Fibroblast of lung (primary cell): ENCODE measurements around the gene B3GALT5. TPM values are rescaled to one million over a fixed set of nuclear protein-coding genes. Genes with fewer than 3 reads are reported as not detected.

Source experiments
- DNase-seq, 2 donors: peaks; one replicate each; pipeline versions ENCODE4 v3.0.0 to v3.0.0-alpha.2; 2010; ENCODE audit warnings: low read depth in 2 of 2
- H2AFZ ChIP-seq: 2 replicates; pipeline ENCODE4 v1.5.1; 2012; ENCODE audit warnings: low read length, control low read depth, inconsistent platforms
- H3K27ac ChIP-seq: 2 replicates; pipeline ENCODE4 v1.5.1; 2011; ENCODE audit warnings: low read length, control low read depth; ENCODE audit not compliant: insufficient read depth
- H3K27me3 ChIP-seq: 2 replicates; pipeline ENCODE4 v1.5.1; 2011; ENCODE audit warnings: mild to moderate bottlenecking, low read length; ENCODE audit not compliant: control insufficient read depth, insufficient read depth
- H3K36me3 ChIP-seq: 2 replicates; pipeline ENCODE4 v1.5.1; 2011; ENCODE audit warnings: low read length; ENCODE audit not compliant: control insufficient read depth, insufficient read depth
- H3K4me1 ChIP-seq: 2 replicates; pipeline ENCODE4 v1.5.1; 2011; ENCODE audit warnings: low read length; ENCODE audit not compliant: control insufficient read depth, insufficient read depth; ENCODE audit errors: extremely low read depth
- H3K4me2 ChIP-seq: 2 replicates; pipeline ENCODE4 v1.5.1; 2011; ENCODE audit warnings: low read length, control low read depth; ENCODE audit not compliant: insufficient read depth; ENCODE audit errors: extremely low read depth
- H3K4me3 ChIP-seq, 4 experiments: fragments of 200-600 bp in 1 of 4; sonication (generic) in 1 of 4; replicated peaks in 1 of 4; 2 replicates each; pipeline ENCODE4 v1.5.1; 2011 to 2016; ENCODE audit warnings: low read length in 4 of 4, low read depth in 3 of 4, mild to moderate bottlenecking in 3 of 4, control low read depth in 2 of 4, inconsistent platforms in 1 of 4, mixed read lengths in 1 of 4; ENCODE audit not compliant: insufficient read depth in 1 of 4; ENCODE audit errors: control extremely low read depth in 1 of 4
- H3K79me2 ChIP-seq: 2 replicates; pipeline ENCODE4 v1.5.1; 2012; ENCODE audit warnings: mild to moderate bottlenecking, low read length, inconsistent platforms; ENCODE audit not compliant: control insufficient read depth, insufficient read depth
- H3K9ac ChIP-seq: 2 replicates; pipeline ENCODE4 v1.5.1; 2011; ENCODE audit warnings: mild to moderate bottlenecking, low read length, control low read depth; ENCODE audit not compliant: insufficient read depth
- H3K9me3 ChIP-seq: 2 replicates; pipeline ENCODE4 v1.5.1; 2012; ENCODE audit warnings: low read depth, low read length; ENCODE audit not compliant: control insufficient read depth, insufficient read depth
- H4K20me1 ChIP-seq: 2 replicates; pipeline ENCODE4 v1.5.1; 2011; ENCODE audit warnings: low read length; ENCODE audit not compliant: control insufficient read depth, insufficient read depth; ENCODE audit errors: extremely low read depth
- EZH2 ChIP-seq: IDR thresholded peaks from 2 replicates; pipeline ENCODE4 v1.5.1; 2012; ENCODE audit warnings: low read length, control low read depth, mild to moderate bottlenecking; ENCODE audit errors: missing control alignments
- polyA plus RNA-seq, 2 donors: library from polyadenylated mRNA; depleted of rRNA in 1 of 2; stranded (reverse) in 1 of 2; unstranded in 1 of 2; fragments of >200 nt; gene quantifications; 2 replicates each; pipeline ENCODE4 v1.2.1, GENCODE V29; 2011 to 2012; ENCODE audit warnings: missing spikeins in 1 of 2
- total RNA-seq: library from RNA; depleted of rRNA; stranded (reverse); fragments of >200 nt; gene quantifications from 2 replicates; pipeline ENCODE4 v1.2.1, GENCODE V29; 2014
- TF ChIP-seq, protein P1 (sequence below), 2 donors: IDR thresholded peaks in 1 of 2; conservative IDR thresholded peaks in 1 of 2; 1 replicate in 1 of 2; 2 replicates in 1 of 2; pipeline ENCODE4 v1.5.1; 2011 to 2012; ENCODE audit warnings: low read length in 2 of 2, control low read depth in 1 of 2, inconsistent platforms in 1 of 2, low read depth in 1 of 2, mild to moderate bottlenecking in 1 of 2

Gene B3GALT5
- total and polyA plus RNA-seq, 2 donors (not counting 1 experiment from before 2014, with no cell fraction given), result under 0.01 TPM

- peaks cover 2% of the 10 kb centered on the region for H3K27me3 ChIP-seq
- DNase-seq, result no peak
- no peak overlapping the region for H3K4me3 ChIP-seq
- no peak overlapping the region for H3K27ac ChIP-seq
- H2AFZ ChIP-seq, result no peak overlapping the region
- H3K79me2 ChIP-seq, result no peaks in the 10 kb centered on the region
- H3K36me3 ChIP-seq, result no peaks in the 10 kb centered on the region
- H3K9me3 ChIP-seq, result no peaks in the 10 kb centered on the region
- TF ChIP-seq, protein P1, sequence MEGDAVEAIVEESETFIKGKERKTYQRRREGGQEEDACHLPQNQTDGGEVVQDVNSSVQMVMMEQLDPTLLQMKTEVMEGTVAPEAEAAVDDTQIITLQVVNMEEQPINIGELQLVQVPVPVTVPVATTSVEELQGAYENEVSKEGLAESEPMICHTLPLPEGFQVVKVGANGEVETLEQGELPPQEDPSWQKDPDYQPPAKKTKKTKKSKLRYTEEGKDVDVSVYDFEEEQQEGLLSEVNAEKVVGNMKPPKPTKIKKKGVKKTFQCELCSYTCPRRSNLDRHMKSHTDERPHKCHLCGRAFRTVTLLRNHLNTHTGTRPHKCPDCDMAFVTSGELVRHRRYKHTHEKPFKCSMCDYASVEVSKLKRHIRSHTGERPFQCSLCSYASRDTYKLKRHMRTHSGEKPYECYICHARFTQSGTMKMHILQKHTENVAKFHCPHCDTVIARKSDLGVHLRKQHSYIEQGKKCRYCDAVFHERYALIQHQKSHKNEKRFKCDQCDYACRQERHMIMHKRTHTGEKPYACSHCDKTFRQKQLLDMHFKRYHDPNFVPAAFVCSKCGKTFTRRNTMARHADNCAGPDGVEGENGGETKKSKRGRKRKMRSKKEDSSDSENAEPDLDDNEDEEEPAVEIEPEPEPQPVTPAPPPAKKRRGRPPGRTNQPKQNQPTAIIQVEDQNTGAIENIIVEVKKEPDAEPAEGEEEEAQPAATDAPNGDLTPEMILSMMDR (conservative IDR thresholded peaks at IDR 0.05 in 1 of 2, IDR thresholded peaks at IDR 0.05 in 1 of 2; ENCODE audit: low read depth in 1 of 2, low read length in 2 of 2), result no peak
- TF ChIP-seq EZH2, result no peak
- H3K4me1 ChIP-seq, result no peaks in the 10 kb centered on the region
- no peak overlapping the region for H3K9ac ChIP-seq
- no peaks in the 10 kb centered on the region for H4K20me1 ChIP-seq
- no peak overlapping the region for H3K4me2 ChIP-seq
Measured at GRCh38 chr21:39602076-39602689, 10.6 kb upstream of the B3GALT5 start.

DNA sequence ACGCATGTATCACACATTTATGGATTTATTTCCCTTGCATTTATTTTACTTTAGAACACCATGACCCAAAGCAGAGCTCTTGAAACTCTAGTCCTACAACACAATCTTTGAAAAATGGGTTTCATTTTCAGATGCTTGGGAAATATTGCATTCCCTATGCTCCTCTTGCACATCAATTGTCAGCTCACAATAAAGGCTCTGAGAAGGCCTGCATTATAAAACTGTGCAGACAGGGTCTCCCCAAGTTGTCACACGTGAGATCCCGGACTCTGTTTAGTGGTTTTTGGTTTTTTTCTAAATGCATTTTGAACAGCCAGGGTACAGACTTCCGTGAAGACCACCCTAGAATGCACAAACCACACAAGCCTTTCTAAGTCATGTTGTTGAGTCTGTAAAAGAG lies 9.9 kb upstream of the B3GALT5 start:
- no peak overlapping the region for H3K27ac ChIP-seq
- no peak for DNase-seq
- H3K36me3 ChIP-seq, result no peaks in the 10 kb centered on the region
- no peak for TF ChIP-seq EZH2
- TF ChIP-seq, protein P1 (conservative IDR thresholded peaks at IDR 0.05 in 1 of 2, IDR thresholded peaks at IDR 0.05 in 1 of 2; ENCODE audit: low read depth in 1 of 2, low read length in 2 of 2), result no peak
- H3K9me3 ChIP-seq, result no peaks in the 10 kb centered on the region
- H3K4me3 ChIP-seq, result no peak overlapping the region
- peaks cover 2% of the 10 kb centered on the region for H3K27me3 ChIP-seq
- no peaks in the 10 kb centered on the region for H3K4me1 ChIP-seq
- no peak overlapping the region for H2AFZ ChIP-seq
- H3K9ac ChIP-seq, result no peak overlapping the region
- H4K20me1 ChIP-seq, result no peaks in the 10 kb centered on the region
- H3K4me2 ChIP-seq, result no peak overlapping the region
- no peaks in the 10 kb centered on the region for H3K79me2 ChIP-seq

DNA sequence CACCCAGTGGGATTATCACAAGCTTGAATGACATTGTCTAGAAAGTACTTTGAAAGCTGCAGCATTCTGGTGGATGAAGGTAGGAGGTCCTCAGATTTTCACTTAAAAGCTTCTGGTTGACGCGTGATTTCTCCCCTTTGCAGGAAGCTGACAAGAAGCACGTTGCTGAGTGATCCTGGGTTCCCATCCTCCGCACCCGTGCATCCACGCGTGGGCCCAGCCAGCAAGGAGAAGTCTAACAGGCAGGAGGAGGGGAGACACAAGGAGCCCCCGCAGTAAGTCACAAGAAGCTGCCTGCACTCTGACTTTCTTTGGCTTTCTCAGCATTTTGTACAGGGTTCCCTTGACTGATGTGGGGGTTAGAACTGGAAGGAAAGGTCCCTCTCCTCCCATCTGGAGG lies 7.8 kb upstream of the B3GALT5 start:
- no peaks in the 10 kb centered on the region for H4K20me1 ChIP-seq
- no peaks in the 10 kb centered on the region for H3K4me1 ChIP-seq

More for the DNA sequence above, 7.8 kb upstream of the B3GALT5 start:
- Histone ChIP-seq H3K27ac (no peak overlapping the region), H3K36me3 (no peaks in the 10 kb centered on the region), H3K79me2 (no peaks in the 10 kb centered on the region), H3K4me3 (no peak overlapping the region), H2AFZ (no peak overlapping the region), H3K9ac (no peak overlapping the region), H3K27me3 (peaks cover 2% of the 10 kb centered on the region), H3K9me3 (no peaks in the 10 kb centered on the region), H3K4me2 (no peak overlapping the region)
- no peak for DNase-seq
- TF ChIP-seq, protein P1 (conservative IDR thresholded peaks at IDR 0.05 in 1 of 2, IDR thresholded peaks at IDR 0.05 in 1 of 2; ENCODE audit: low read depth in 1 of 2, low read length in 2 of 2), result no peak
- no peak for TF ChIP-seq EZH2
